Inferior parietal cortex (tissue), 1 donor: ENCODE measurements around the gene ANKRD50.

Experiments used
- DNase-seq: peaks from one replicate; pipeline ENCODE4 v3.0.0-alpha.2; 2016; ENCODE audit errors: extremely low spot score

Gene ANKRD50

DNA sequence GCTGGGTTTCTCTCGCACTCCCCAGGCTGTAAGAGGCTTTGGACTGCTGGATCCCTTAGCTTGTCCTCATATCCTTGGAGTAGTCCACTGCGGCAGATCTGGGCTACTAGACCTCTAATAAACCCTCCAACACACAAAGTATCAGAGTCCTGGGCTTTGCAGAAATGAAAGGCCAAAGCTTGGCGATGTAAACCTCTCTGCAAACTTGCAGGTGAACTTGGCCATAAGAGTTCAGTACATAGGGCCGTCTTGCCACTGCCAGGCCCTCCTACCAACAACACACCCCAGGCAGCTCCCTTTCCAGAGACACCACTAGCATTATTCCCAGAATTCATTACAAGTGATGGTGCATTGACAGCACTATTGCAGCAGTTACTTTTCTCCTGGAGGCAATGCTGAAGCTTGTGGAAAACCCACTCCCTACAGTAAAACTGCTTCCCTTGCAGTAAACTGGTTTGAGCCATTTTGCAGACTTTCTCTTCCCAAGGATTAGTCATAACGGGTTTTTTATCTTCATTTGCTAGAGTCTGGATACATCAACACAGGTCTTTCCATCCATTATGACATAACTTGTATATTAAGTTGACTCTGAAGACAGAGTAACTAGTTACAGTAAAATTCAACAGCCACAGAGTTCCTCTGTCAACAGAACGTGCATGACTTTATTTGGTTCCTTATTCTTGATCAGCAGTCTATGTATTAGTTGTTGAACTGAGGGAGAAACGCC is 2.4 kb downstream of the ANKRD50 start:
- peak; percentile 43 for DNase-seq

DNA sequence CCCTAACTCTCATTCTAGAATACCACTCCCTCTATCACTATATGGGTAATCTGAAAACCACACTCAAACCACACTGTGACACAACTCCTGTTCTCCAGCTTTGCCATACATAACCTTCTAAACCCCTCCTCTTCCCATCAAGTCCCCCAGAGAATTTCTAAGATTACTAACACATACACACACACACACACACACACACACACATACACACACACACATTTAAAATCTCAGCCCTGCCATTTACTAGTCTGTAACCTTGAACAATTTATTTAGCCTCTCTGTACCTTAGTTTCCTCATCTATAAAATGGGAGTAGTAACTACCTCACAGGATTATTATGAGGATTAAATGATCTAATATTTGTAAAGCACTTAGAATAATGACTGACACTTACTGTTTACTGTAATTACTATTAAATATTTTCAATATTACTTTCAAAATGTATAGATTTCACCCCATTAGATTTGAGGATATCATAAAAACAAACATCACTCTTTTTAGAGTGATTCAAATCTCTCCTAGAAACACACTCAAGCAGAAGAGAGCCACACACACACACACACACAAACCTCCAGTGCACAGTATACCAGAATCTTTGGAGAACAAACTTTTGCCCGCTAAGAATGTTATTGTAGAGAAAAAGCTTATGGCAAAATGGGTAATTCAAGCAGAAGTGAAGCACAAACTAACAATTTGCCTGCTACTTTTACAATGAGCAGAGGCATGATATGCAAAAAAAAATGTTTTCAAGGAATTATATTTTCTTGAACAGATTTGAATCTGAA is 3.8 kb downstream of the ANKRD50 start:
- no peak for DNase-seq

DNA sequence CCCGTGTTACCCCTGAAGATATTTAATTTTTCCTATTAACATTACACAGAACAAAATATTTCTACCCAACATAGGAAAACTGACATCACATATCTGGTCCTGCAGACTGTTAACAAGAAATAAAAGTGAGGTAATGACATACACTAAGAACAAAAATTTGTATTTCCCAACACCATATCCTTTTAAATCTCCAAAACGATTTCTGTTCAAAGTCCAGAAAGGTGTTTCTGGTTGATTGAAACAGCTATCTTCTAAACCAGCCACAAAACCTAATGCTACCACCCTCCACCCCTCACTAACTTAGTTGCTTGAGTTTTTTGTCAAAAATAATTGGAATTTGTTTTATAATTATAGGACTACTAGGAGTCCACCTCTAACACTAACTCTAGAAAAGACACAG is 7.1 kb downstream of the ANKRD50 start:
- no peak for DNase-seq

DNA sequence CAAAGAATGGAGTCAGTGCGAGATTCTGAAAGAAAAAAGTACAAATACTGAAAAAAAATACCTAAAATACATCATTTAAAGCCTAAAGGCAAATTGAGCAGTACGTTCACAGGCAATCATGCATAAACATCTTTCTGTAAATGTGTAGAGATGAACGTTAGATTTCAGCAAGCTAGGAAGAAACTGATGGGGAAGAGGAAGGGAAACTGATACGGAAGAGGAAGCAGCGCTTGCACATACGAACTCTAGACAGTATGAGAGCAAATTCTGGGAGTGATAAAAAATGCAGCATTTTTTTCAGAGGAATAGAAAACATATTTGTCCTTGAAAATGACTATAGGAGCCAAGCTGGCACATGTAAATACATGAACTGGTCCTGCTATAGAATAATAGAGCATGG is 9.4 kb downstream of the ANKRD50 start:
- no peak for DNase-seq

DNA sequence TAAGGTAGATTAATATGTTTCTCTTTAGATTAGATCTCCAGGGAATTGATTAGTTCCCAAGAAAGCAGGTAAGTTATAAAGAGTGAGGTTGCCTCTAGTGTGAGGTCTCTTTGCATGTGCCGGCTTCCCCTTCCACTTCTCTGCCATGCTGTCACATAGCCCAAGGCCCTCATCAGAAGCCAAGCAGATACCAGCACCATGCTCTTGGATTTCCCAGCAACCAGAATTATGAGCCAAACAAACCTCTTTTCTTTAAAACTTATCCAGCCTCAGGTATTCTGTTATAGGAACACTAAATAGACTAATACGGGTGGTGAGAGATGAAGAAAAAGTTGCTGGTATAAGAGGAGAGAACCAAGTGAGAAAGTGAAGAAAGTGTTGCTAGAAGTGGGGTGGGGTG is 15.1 kb downstream of the ANKRD50 start:
- no peak for DNase-seq

DNA sequence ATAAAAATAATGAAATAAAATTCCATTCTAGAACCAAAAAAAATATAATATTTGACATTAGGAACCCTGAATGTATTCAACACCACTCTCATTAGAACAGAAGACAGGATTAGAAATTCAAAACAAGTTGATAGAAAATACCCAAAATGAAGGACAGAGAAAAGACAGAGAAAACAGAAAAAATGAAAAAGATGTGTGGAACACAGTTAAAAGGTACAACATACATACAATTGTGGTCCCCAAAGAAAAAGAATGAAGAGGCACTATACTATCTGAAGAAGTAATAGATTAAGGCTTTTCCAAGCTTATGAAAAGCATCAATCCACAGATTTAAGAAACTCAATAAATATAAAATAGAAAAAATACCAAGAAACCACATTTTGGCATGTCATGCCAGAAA is 16.4 kb downstream of the ANKRD50 start:
- DNase-seq = no peak

DNA sequence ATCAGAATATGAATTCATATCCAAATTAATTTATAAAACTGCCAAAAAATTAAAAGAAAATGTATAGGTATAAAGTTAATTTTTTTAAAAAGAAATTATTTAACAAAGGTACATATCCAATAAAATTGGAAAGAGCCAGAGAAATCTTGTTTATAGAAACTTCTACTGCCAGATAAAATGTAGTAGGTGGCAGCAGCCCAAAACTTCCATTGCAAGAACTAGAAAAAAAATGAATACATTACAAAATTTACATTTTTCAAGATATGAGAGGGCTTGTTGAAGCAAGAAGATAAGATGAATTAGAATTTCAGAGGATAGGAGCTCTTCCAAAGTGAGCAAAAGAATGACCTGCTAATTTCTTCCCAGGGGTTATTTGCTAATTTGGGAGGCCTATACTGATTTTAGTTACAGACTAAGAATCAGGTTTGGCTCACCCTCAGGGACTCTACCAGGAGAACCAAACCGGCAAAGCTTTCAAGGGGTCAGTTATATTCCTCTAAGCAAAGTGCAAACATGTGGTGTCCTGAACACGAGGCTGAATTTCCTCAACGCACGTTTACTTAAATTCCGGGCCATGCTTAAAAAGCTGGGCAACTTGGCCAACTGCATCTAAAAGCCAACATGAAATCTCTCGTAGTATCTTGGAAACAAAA is 17.5 kb downstream of the ANKRD50 start:
- DNase-seq = no peak

DNA sequence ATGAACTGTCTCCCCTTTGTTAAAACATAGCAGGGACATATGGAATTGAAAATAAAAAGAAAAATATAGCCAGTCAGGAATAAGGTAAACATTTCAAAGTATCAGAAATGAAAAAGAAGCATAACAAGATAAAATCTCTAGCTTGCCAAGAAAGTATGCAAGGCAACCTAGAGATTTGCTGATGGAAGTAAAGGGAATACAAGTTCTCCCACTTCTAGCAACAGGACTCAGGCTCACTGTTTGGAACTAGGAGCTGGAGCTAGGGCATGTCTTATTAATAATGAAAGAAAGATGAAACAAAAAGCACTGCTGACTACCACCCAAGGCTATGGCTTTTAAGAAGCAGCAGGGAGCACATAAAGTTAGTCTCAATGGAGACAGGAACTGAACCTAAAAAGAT is 18.2 kb downstream of the ANKRD50 start:
- no peak for DNase-seq

DNA sequence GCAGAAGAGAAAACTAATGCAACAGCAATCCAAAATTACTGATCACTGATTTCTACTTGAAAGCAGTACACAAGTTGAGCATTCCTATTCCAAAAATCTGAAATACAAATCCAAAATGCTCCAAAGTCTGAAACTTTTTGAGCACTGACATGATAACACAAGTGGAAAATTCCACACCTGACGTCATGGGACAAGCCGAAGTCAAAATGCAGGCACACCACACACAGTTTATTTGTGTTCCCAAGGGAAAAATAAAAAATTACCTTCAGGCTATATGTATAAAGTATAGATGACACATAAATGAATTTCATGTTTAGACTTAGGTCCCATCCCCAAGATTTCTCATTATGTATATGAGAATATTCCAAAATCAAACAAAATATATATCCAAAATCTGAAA is 20.7 kb downstream of the ANKRD50 start:
- DNase-seq = no peak

DNA sequence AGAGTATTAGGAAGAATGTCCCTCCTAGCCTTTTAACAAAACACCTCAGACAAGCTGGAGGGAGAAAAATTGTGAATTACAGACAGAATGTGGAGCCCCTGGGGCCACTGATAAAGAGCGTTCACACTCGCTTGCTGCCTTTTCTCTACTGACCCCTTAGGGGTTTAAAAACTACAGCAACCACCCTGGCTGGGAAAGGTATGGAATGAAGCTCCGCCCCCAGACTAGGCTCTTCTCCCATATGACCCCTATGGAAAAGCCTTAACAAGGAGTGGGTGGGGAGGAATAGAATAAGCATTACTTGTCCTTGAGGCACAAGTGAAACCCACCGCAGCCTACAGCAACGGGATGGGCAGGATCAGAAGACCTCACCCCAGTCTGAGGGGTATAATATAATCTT is 26.3 kb downstream of the ANKRD50 start:
- DNase-seq = no peak

DNA sequence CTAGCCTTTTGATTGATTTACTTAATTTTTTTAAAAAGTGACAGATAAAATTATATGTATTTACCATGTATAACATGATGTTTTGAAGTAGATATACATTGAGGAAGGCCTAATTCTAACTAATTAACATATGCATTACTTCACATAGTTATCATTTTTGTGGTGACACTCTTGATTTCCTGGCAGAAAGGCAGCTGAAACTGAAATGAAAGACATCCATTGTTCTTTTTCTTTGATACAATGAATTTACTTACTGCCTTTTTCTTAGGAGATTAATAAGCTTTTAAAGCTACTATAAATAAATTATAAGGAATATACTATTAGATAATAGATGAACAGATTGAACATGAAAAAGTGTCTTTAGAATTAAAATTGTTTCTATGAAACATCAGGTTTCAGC is 26.7 kb downstream of the ANKRD50 start:
- no peak for DNase-seq

DNA sequence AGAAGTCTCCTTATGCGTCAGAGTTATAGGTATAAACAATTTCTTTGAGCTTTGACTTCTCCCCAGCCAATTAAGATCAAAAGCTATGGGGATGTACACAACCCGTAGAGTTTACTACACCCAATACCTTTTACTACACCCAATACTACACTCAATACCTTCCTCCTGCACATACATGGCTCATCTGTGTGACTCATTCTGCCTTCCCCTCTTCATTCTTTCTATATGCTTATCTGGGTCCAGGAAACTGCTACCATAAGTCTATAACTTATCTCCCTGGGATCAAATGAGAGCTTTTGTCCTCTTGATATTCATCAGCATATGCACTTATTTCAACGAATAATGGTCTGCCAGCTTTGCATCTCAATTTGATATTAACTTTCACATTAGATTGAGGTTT is 28.2 kb downstream of the ANKRD50 start:
- DNase-seq = no peak

DNA sequence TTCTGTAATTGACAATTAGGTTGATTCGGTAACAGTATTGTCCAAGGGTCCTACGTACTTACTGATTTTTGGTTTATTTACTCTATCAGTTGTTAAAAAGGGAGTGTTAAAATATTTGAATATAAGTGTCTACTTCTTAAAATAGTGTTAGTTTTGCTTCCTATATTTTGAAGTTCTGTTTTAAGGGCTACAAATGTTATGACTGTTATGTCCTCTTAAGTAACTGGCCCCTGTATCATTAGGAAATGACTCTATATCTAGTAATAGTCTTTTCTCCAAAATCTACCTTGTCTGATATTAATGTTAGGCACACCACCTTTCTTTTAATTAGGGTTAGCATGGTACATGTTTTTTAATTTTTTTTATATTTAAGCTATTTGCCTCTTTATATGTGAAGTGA is 30.1 kb downstream of the ANKRD50 start:
- no peak for DNase-seq

DNA sequence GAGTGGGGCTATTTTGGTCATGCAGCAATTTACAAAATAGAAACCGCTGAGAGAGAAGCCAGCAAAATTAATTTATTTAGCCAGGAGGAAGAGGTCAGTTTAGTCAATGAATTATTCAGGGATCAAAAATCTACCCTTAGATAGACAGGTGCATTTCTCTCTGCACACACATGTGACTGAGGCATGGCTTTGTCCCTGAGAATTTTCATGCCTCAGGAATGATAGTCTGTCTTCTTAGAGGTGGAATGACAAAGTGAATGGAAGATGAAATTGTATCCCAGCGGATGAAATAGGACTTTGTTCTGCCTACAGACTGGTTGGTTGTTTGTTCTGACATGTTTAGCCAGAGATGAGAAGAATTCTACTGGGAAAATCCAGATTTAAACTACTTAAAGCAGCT is 46.0 kb downstream of the ANKRD50 start:
- no peak for DNase-seq

DNA sequence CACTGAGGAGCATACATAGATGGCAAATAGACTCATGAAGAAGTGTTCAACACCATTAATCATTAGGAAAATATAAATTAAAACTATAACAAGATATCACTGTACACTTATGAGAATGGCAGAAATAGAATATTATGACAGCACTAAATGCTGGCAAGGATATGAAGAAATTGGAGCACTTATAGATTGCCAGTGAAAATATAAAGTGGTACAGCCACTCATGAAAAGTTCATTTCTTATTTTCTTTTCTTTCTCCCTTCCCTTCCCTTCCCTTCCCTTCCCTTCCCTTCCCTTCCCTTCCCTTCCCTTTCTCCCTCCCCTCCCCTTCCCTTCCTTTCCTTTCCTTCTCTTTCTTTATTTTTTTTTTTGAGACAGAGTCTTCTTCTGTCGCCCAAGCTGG is 53.7 kb downstream of the ANKRD50 start:
- DNase-seq = no peak

DNA sequence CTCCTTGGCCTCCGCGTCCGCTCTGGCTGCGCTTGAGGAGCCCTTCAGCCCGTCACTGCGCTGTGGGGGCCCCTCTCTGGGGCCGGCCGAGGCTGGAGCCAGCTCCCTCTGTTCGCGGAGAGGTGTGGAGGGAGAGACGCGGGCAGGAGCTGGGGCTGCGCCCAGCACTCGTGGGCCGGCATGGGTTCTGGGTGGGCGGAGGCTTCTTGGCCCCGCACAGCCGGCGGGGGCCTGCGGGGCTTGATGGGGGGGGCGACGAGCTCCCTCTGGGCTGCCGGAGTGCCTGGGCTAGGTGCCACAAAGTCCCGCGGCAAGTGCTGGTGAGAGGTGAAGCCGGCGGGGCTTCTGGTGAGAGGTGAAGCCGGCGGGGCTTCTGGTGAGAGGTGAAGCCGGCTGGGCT is 61.9 kb downstream of the ANKRD50 start:
- DNase-seq = no peak

DNA sequence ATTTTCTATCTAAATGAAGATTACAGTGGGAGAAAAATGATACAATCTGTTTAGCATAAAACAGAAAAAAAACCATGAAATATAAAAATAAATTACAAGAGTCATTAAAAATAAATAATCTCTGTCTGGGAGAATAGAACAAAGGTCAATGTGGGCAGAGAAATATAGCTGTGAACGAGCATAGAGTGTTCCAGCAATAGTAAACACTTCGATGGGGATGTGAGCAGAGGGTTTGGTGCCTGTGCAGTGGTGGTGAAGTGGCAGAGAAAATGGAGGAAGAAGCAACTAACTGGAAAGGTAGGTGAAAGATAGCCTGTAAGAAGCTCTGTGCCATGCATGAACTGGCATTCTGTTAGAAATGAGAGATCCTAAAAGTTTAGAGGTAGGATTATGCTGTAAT is 64.9 kb downstream of the ANKRD50 start:
- DNase-seq = no peak

DNA sequence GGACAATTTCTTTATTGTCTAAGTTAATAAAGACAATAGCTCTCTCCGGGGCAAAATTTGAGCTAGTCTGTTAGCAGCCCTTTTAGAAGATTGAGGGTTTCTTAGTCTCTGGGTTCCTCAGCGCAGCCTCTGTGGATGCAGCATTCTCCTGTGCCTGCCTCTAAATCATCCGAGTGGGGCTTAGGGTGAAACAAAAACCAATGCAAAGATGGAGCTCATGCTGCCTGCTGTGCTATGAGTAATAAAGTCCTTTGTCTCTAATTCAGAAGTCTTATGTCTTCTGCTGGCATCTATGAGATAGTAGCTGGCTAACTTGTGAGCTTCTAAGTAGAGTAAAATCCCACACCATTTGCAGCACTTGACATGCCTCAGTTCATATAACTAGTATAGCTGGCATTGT is 67.9 kb downstream of the ANKRD50 start:
- DNase-seq = no peak

DNA sequence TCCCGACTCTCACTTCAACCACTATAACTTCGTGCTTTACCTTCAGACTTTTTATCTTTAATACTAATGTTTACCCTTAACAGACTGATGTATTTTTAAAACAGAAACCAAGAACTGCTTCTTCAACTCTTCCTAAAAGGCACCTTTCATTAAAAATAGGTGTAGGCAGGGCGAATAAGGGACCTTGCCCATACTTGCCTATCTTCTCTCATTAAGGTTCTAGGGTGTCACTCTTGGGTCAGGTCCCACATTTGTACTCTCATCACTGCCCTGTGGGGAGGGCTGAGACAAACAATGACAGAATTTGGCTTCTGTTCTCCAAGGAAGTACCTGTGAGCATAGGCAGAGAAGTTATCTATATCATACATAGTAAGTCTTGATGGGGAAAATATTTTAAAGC is 69.7 kb downstream of the ANKRD50 start:
- DNase-seq = no peak

DNA sequence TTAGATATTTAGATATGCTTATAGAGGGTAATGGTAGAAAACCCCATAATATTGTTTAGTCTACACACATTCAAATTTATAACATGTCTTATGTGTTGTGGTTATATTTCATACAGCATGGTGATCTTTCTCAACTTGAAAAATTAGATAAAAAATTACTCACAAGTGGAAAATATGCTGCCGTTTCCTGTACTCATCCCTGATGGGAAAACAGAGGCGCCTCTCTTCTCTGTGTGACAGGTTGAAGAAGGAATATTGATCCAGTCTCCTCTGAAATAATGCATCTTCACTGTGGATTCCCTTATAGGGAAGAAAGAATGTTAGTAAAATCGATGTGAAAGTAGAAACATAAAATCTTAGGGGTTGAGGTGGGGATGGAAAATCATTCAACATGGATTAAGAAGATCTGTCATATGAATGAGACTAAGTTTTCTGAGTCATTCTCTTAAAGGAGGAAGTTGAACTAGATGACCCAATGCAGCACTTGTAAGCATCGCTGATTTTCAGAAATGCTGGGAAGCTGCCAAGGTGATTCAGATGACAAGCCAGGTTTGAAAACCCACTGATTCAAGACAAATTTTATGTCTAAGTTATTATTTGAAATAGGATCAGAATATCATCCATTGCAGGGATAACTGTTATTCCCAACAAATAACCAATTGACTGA is 70.7 kb downstream of the ANKRD50 start:
- DNase-seq = no peak

DNA sequence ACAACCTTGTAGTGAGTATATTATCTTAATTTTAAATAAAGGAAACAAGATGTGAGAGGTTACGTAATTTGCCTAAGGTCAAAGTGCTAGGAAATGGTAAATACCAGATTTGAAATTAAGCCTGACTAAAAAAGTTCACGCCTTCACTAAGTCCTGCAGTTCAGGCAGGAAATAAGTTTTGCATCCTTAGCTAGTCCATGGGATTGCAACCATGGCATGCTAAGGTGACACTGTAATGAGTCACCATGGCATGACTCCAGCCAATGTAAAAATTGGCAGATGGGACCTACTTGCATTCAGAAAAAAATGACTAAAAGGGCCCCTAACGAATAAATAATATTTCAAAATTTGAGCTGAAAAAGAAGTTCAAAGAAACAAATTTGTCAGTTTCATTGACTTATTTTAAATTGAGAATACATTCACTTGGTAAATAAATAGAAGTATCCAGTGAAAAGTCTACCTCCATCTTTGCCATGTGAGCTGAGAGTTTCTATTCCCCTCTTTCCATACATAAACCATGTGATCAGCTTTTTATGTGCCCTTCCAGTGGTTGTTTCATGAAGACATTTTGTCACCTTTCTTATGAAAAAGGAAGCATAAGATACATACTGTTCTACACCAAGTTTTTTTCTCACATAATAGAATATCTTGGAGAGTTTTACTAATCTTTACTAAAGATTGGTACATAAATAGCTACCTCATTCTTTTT is 72.4 kb downstream of the ANKRD50 start:
- DNase-seq = no peak

DNA sequence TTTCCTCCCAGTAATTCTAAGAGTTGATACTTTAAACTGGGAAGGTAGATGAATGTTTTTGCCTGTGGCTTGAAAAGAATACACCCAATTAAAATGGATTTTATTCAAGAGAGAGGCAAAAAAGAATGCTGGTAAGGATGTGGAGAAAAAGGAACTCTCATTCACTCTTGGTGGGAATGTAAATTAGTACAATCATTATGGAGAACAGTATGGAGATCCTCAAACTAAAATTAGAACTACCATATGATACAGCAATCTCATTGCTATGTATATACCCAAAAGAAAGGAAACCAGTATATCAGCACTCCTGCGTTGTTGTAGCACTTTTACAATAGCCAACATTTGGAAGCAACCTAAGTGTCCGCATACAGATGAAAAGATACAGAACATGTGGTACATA is 75.2 kb downstream of the ANKRD50 start:
- no peak for DNase-seq
